Right atrium auricular region (tissue), 2 donors: Measurements from ENCODE around the gene MAPK8. TPM values are rescaled to one million over a fixed set of nuclear protein-coding genes. Genes with fewer than 3 reads are reported as not detected.

Experiments used
- DNase-seq: peaks from one replicate; pipeline ENCODE4 v3.0.0-alpha.2; 2019; ENCODE audit warnings: low spot score
- H3K27ac ChIP-seq, 2 donors: fragments of 200-600 bp; sonication (generic); 1 replicate in 1 of 2; 2 replicates in 1 of 2; pipeline ENCODE4 v1.5.1; 2016 to 2019
- H3K27me3 ChIP-seq, 2 donors: fragments of 200-600 bp; sonication (generic); one replicate each; pipeline versions ENCODE4 v1.5.1 to v1.6.0; 2017 to 2019
- H3K36me3 ChIP-seq: fragments of 200-600 bp; sonication (generic); one replicate; pipeline ENCODE4 v1.5.1; 2016
- H3K4me1 ChIP-seq, 2 donors: fragments of 200-600 bp; sonication (generic); one replicate each; pipeline versions ENCODE4 v1.5.1 to v1.6.0; 2017 to 2019
- H3K4me3 ChIP-seq, 2 donors: fragments of 200-600 bp; sonication (generic); 1 replicate in 1 of 2; 2 replicates in 1 of 2; pipeline ENCODE4 v1.5.1; 2017 to 2019; ENCODE audit warnings: mild to moderate bottlenecking in 1 of 2, moderate library complexity in 1 of 2
- H3K9me3 ChIP-seq, 2 donors: fragments of 200-600 bp; sonication (generic); one replicate each; pipeline ENCODE4 v1.5.1; 2019
- total RNA-seq, 2 donors: library from RNA; depleted of rRNA; stranded (reverse); fragments of >200 nt; gene quantifications; one replicate each; pipeline ENCODE4 v1.1.0, GENCODE V29; 2016
- TF ChIP-seq, protein P1 (sequence below), 2 donors: fragments of 200-600 bp; sonication (generic); IDR thresholded peaks; one replicate each; pipeline ENCODE4 v1.5.1; 2019; ENCODE audit warnings: antibody characterized with exemption in 2 of 2

The MAPK8 gene
- total RNA-seq, 2 donors from 2014 or later: 22.3 to 26.5 TPM

DNA sequence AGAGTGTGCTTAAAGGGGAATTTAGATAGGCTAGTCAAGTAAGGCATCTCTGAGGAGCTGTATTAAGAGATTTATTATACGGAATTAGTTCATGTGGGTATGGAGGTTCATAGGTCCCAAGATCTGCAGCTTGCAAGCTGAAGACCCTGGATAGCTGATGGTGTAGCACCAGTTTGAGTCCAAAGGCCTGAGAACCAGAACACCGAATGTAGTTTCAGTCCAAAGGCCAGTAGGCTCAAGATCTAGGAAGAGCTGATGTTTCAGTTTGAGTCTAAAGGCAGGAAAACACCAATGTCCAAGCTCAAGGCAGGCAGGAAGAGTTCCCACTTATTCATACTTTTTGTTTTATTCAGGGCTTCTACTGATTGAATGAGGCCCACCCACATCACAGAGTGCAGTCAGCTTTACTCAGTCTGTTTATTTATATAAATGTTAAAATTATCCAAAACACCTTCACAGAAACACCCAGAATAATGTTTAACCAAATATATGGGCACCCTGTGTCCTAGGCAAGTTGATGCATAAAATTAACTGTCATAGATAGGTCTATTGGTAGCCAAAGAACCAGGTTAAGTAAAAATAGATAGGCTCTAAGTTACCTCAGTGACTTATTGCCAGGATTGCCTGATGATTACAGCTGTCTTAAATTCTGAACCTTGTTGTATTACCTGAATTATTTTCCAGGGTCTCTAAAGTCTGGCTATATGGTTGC lies 83.5 kb downstream of the MAPK8 start:
- Histone ChIP-seq H3K9me3 (no peaks in the 10 kb centered on the region), H3K27me3 (no peaks in the 10 kb centered on the region), H3K27ac (no peak overlapping the region), H3K4me3 (no peak overlapping the region), H3K4me1 (peaks cover 0 to 24% of the 10 kb centered on the region in 2 donors), H3K36me3 (no peaks in the 10 kb centered on the region)
- no peak for DNase-seq
- TF ChIP-seq, protein P1, sequence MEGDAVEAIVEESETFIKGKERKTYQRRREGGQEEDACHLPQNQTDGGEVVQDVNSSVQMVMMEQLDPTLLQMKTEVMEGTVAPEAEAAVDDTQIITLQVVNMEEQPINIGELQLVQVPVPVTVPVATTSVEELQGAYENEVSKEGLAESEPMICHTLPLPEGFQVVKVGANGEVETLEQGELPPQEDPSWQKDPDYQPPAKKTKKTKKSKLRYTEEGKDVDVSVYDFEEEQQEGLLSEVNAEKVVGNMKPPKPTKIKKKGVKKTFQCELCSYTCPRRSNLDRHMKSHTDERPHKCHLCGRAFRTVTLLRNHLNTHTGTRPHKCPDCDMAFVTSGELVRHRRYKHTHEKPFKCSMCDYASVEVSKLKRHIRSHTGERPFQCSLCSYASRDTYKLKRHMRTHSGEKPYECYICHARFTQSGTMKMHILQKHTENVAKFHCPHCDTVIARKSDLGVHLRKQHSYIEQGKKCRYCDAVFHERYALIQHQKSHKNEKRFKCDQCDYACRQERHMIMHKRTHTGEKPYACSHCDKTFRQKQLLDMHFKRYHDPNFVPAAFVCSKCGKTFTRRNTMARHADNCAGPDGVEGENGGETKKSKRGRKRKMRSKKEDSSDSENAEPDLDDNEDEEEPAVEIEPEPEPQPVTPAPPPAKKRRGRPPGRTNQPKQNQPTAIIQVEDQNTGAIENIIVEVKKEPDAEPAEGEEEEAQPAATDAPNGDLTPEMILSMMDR (IDR thresholded peaks at IDR 0.05): no peak

DNA sequence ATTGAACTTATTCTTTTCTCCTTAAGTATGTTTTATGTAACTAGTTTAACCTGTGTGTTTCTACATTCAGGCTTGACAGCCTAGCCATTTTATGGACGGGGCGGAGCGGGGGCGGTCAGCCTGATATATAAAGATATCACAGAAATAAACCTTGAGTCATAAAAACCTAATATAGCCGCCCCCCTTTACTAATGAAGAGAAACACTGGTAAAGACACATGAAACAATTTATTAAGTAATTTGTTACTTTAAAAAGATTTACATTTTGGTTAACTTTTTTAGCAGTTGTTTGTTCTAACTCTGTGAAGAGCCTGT lies 84.0 kb downstream of the MAPK8 start:
- no peaks in the 10 kb centered on the region for H3K9me3 ChIP-seq
- H3K27ac ChIP-seq: no peak overlapping the region
- TF ChIP-seq, protein P1 (IDR thresholded peaks at IDR 0.05): no peak
- H3K4me1 ChIP-seq: peaks cover 0 to 24% of the 10 kb centered on the region in 2 donors
- no peak overlapping the region for H3K4me3 ChIP-seq
- H3K36me3 ChIP-seq: no peaks in the 10 kb centered on the region
- no peaks in the 10 kb centered on the region for H3K27me3 ChIP-seq
- no peak for DNase-seq

DNA sequence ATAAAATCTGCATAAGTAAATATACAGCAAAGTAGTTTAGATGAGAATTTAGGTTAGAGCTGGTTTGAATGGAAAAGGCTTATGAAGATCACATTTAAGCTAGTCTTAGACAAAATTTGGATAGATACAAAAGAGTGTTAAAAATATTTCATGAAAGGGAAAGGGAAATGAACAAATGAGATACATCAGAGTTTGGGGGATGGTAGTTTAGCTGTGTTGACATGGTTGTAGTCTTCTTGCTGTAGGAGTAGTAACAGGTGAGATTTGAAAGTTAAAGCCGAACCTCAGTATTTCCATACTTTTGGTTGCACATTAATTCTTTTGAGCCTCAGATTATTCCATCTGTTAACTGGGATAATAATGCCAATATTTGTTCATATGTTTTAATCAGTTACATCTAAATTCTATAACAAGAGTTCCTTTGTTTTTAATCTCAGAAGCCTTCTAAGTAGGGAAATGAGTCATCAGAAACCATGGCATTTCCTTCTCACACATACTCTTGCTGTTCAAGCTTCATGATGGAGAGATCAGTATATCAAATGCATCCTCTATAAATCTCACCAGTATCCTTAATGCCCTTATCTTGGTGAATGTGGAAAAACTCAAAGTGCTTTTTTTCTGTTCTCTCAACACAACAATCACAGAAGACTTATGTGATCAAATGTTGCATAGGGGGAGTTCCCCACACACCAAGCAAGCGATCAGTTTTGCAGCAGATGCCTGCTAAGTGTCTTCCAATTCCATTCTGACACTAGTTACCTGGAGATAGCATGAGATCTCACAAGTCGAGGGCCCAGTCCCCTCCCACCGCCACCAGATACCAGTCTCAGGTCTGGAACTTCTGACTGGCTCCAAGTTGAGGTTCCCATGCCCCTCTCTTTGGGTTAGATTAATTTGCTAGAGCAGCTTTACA lies 84.7 kb downstream of the MAPK8 start:
- peaks cover 0 to 24% of the 10 kb centered on the region in 2 donors for H3K4me1 ChIP-seq
- no peaks in the 10 kb centered on the region for H3K9me3 ChIP-seq
- H3K27ac ChIP-seq: no peak overlapping the region
- H3K4me3 ChIP-seq: no peak overlapping the region
- H3K36me3 ChIP-seq: no peaks in the 10 kb centered on the region
- TF ChIP-seq, protein P1 (IDR thresholded peaks at IDR 0.05): no peak
- no peak for DNase-seq
- no peaks in the 10 kb centered on the region for H3K27me3 ChIP-seq

DNA sequence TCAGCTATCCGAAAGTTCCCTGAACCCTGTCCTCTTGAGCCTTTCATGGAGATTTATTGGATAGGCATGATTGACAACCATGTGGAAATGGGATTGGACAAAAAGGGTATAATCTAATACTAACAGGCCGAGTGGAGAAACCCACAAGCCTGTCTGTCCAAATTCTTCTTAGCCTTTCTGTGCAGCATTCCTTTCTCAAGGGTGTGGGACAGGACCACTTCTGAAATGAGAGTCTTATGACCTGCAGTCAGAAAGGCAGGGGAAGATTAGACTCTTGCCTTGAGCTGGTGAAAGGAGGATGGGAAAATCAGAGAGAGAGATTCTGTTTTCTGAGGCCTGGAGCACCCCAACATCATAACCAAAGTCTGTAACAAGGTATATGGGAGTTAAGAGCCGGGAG lies 85.5 kb downstream of the MAPK8 start:
- no peaks in the 10 kb centered on the region for H3K36me3 ChIP-seq
- no peak for DNase-seq
- H3K4me1 ChIP-seq: peaks cover 0 to 24% of the 10 kb centered on the region in 2 donors

DNA sequence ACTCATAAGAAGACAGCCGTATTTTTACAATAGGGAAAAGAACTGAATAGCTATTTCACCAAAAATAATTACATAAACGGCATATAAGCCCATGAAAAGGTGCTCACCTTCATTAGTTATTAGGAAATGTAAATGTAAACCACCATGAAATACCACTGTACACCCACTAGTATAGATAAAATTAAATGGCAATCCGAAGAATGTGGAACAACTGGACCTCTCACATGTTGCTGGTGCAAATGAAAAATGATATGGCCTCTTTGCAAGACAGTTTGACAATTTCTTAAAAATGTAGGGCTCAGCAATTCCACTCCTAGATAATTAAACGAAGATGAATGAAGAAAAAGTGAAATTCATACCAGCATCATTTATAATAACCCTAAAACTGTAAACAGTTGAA lies 91.8 kb downstream of the MAPK8 start:
- DNase-seq: no peak
- Histone ChIP-seq H3K4me1 (peaks cover 0 to 15% of the 10 kb centered on the region in 2 donors), H3K4me3 (no peak overlapping the region), H3K27ac (no peak overlapping the region), H3K9me3 (no peaks in the 10 kb centered on the region), H3K27me3 (no peaks in the 10 kb centered on the region), H3K36me3 (no peaks in the 10 kb centered on the region)
- TF ChIP-seq, protein P1 (IDR thresholded peaks at IDR 0.05): no peak

More for the DNA sequence above, 85.5 kb downstream of the MAPK8 start:
- Histone ChIP-seq H3K4me3 (no peak overlapping the region), H3K27ac (no peak overlapping the region), H3K27me3 (no peaks in the 10 kb centered on the region), H3K9me3 (no peaks in the 10 kb centered on the region)
- TF ChIP-seq, protein P1 (IDR thresholded peaks at IDR 0.05): no peak
